H9 (cell line): Measurements from ENCODE around the gene IRF7. TPM values are rescaled to one million over a fixed set of nuclear protein-coding genes. Genes with fewer than 3 reads are reported as not detected.

ENCODE experiments used
- DNase-seq: peaks from one replicate; pipeline ENCODE4 v3.0.0-alpha.2; 2017
- H2AFZ ChIP-seq: one replicate; pipeline ENCODE4 v1.6.1; 2013; ENCODE audit warnings: mild to moderate bottlenecking, low read length, control low read depth, moderate library complexity
- H2AK5ac ChIP-seq: 2 replicates; pipeline ENCODE4 v1.6.1; 2013; ENCODE audit warnings: low read length, control low read depth, mixed read lengths; ENCODE audit not compliant: insufficient read length
- H2BK120ac ChIP-seq: one replicate; pipeline ENCODE4 v1.6.1; 2013; ENCODE audit warnings: low read depth, mild to moderate bottlenecking, low read length, control low read depth, inconsistent platforms; ENCODE audit not compliant: poor library complexity, severe bottlenecking
- H2BK12ac ChIP-seq: 2 replicates; pipeline ENCODE4 v1.6.1; 2013; ENCODE audit warnings: low read length, control low read depth, mixed read lengths, low read depth; ENCODE audit not compliant: insufficient read length
- H2BK15ac ChIP-seq: 2 replicates; pipeline ENCODE4 v1.6.1; 2013; ENCODE audit warnings: low read depth, low read length, control low read depth
- H2BK20ac ChIP-seq: one replicate; pipeline ENCODE4 v1.6.1; 2013; ENCODE audit warnings: low read depth, mild to moderate bottlenecking, low read length, control low read depth, inconsistent platforms; ENCODE audit not compliant: poor library complexity, severe bottlenecking
- H2BK5ac ChIP-seq: 2 replicates; pipeline ENCODE4 v1.6.1; 2013; ENCODE audit warnings: low read length, control low read depth, mixed read lengths; ENCODE audit not compliant: insufficient read length
- H3K14ac ChIP-seq: 2 replicates; pipeline ENCODE4 v1.6.1; 2013; ENCODE audit warnings: low read length, control low read depth; ENCODE audit not compliant: insufficient read depth
- H3K18ac ChIP-seq: 2 replicates; pipeline ENCODE4 v1.6.1; 2013; ENCODE audit warnings: low read depth, mild to moderate bottlenecking, mixed read lengths, low read length, control low read depth; ENCODE audit not compliant: insufficient read length
- H3K23ac ChIP-seq: 2 replicates; pipeline ENCODE4 v1.6.1; 2013; ENCODE audit warnings: low read length, control low read depth, mixed read lengths, low read depth; ENCODE audit not compliant: insufficient read length
- H3K23me2 ChIP-seq: 2 replicates; pipeline ENCODE4 v1.6.1; 2013; ENCODE audit warnings: low read depth, mild to moderate bottlenecking, mixed read lengths, low read length, control low read depth; ENCODE audit not compliant: insufficient read length, poor library complexity, severe bottlenecking
- H3K27ac ChIP-seq: 2 replicates; pipeline ENCODE4 v1.5.1; 2013; ENCODE audit warnings: low read length, control low read depth, mixed read lengths, low read depth; ENCODE audit not compliant: insufficient read length
- H3K27me3 ChIP-seq: 2 replicates; pipeline ENCODE4 v1.6.1; 2013; ENCODE audit warnings: low read length, control low read depth, inconsistent platforms; ENCODE audit not compliant: insufficient read depth
- H3K4ac ChIP-seq: 2 replicates; pipeline ENCODE4 v1.6.1; 2013; ENCODE audit warnings: low read depth, mild to moderate bottlenecking, control low read depth, inconsistent platforms, low read length, moderate library complexity
- H3K4me1 ChIP-seq: 2 replicates; pipeline ENCODE4 v1.6.1; 2013; ENCODE audit warnings: low read length, control low read depth, inconsistent platforms; ENCODE audit not compliant: insufficient read depth
- H3K4me2 ChIP-seq: 2 replicates; pipeline ENCODE4 v1.6.1; 2013; ENCODE audit warnings: low read length, control low read depth, mixed read lengths; ENCODE audit not compliant: insufficient read length, insufficient read depth
- H3K56ac ChIP-seq: 2 replicates; pipeline ENCODE4 v1.6.1; 2013; ENCODE audit warnings: low read depth, mild to moderate bottlenecking, mixed read lengths, low read length, control low read depth; ENCODE audit not compliant: insufficient read length
- H3K79me1 ChIP-seq: 2 replicates; pipeline ENCODE4 v1.6.1; 2013; ENCODE audit warnings: low read depth, mild to moderate bottlenecking, moderate library complexity, low read length, control low read depth, inconsistent platforms; ENCODE audit not compliant: insufficient read depth, poor library complexity, severe bottlenecking
- H3K79me2 ChIP-seq: 2 replicates; pipeline ENCODE4 v1.6.1; 2013; ENCODE audit warnings: low read length, control low read depth, inconsistent platforms; ENCODE audit not compliant: insufficient read depth
- H3K9ac ChIP-seq: 2 replicates; pipeline ENCODE4 v1.6.1; 2013; ENCODE audit warnings: low read length, control low read depth, mixed read lengths; ENCODE audit not compliant: insufficient read length; ENCODE audit errors: extremely low read depth
- H3K9me3 ChIP-seq: one replicate; pipeline ENCODE4 v1.6.1; 2013; ENCODE audit warnings: low read depth, low read length, inconsistent platforms; ENCODE audit not compliant: control insufficient read depth
- H3T11ph ChIP-seq: one replicate; pipeline ENCODE4 v1.6.1; 2013; ENCODE audit warnings: mild to moderate bottlenecking, low read length, control low read depth, inconsistent platforms
- H4K20me1 ChIP-seq: one replicate; pipeline ENCODE4 v1.6.1; 2013; ENCODE audit not compliant: control insufficient read depth, insufficient read length, insufficient read depth
- H4K5ac ChIP-seq: 2 replicates; pipeline ENCODE4 v1.6.1; 2013; ENCODE audit warnings: low read depth, mild to moderate bottlenecking, mixed read lengths, low read length, control low read depth; ENCODE audit not compliant: insufficient read length
- H4K8ac ChIP-seq: replicated peaks from 2 replicates; pipeline ENCODE4 v1.6.1; 2013; ENCODE audit warnings: low read length, control low read depth, mixed read lengths, low read depth; ENCODE audit not compliant: insufficient read length
- H4K91ac ChIP-seq: 2 replicates; pipeline ENCODE4 v1.6.1; 2013; ENCODE audit warnings: low read depth, mild to moderate bottlenecking, moderate library complexity, mixed read lengths, low read length, control low read depth; ENCODE audit not compliant: insufficient read length
- H3K27ac Mint-ChIP-seq, 3 experiments: 2 replicates in 2 of 3; 3 replicates in 1 of 3; pipeline ENCODE4 v1.8.0; 2020 to 2021; ENCODE audit warnings: mixed read lengths in 3 of 3, mild to moderate bottlenecking in 1 of 3, moderate library complexity in 1 of 3
- H3K27me3 Mint-ChIP-seq: 2 replicates; pipeline ENCODE4 v1.8.0; 2021; ENCODE audit warnings: low read depth, mild to moderate bottlenecking, moderate library complexity, mixed read lengths
- H3K36me3 Mint-ChIP-seq, 3 experiments: 2 replicates in 2 of 3; 3 replicates in 1 of 3; pipeline ENCODE4 v1.8.0; 2020 to 2021; ENCODE audit warnings: low read depth in 3 of 3, mixed read lengths in 3 of 3; ENCODE audit not compliant: insufficient read depth in 1 of 3
- H3K4me1 Mint-ChIP-seq, 2 experiments: 2 replicates each; pipeline ENCODE4 v1.8.0; 2020; ENCODE audit warnings: mixed read lengths in 2 of 2
- H3K4me3 Mint-ChIP-seq, 2 experiments: 2 replicates in 1 of 2; 3 replicates in 1 of 2; pipeline ENCODE4 v1.8.0; 2020 to 2021; ENCODE audit warnings: mild to moderate bottlenecking in 2 of 2, mixed read lengths in 2 of 2, moderate library complexity in 1 of 2
- H3K9me3 Mint-ChIP-seq, 2 experiments: 2 replicates in 1 of 2; 3 replicates in 1 of 2; pipeline ENCODE4 v1.8.0; 2020; ENCODE audit warnings: mild to moderate bottlenecking in 2 of 2, mixed read lengths in 2 of 2, moderate library complexity in 1 of 2
- WGBS: extraction: QIAGEN DNeasy Blood & Tissue Kit; methylation state at CpG from one replicate; pipeline ENCODE4 v1.1.7; 2013; ENCODE audit warnings: missing lambda C conversion rate, low lambda C conversion rate, mixed read lengths; ENCODE audit not compliant: insufficient read length; ENCODE audit errors: extremely low coverage; 5-methylcytosine and 5-hydroxymethylcytosine counted together
- long read RNA-seq: library from polyadenylated mRNA; unstranded; transcript quantifications from one replicate; pipeline ENCODE4 v2.0.0, GENCODE V29; 2020
- total RNA-seq: library from RNA; stranded (reverse); gene quantifications from 2 replicates; pipeline ENCODE4 v1.2.1, GENCODE V29; 2021
- TF ChIP-seq, protein P1 (sequence below): fragments of 200-600 bp; sonication (generic); conservative IDR thresholded peaks from 3 replicates; pipeline ENCODE4 v1.8.0; 2021; ENCODE audit warnings: antibody characterized with exemption, mild to moderate bottlenecking

Gene IRF7
- total RNA-seq, result 9.7 and 9.8 TPM in 2 replicates
- long read RNA-seq, transcript IRF7-201 (10 exons, 1,992 nt), result minor isoform, 5 of 118 reads
- long read RNA-seq, transcript IRF7-202 (10 exons, 1,807 nt), result minor isoform, 6 of 118 reads
- long read RNA-seq, transcript IRF7-205 (11 exons, 1,974 nt), result major isoform, 54 of 118 reads
- long read RNA-seq, partial matches to known transcripts, result 1 of 118 reads
- long read RNA-seq, other reads (novel, unspliced or antisense), result 51 of 118 reads

- Histone ChIP-seq H3K14ac (peak within 1 kb of the TSS; percentile 89), H2BK120ac (no peak within 1 kb of the TSS), H3K4me1 (no peaks in the 10 kb centered on the region), H2BK20ac (no peak within 1 kb of the TSS), H3K4me2 (peak within 1 kb of the TSS; percentile 35), H3K9me3 (no peaks in the 10 kb centered on the region), H3T11ph (no peak within 1 kb of the TSS), H3K4ac (no peak within 1 kb of the TSS), H3K56ac (no peak within 1 kb of the TSS), H2BK5ac (no peak within 1 kb of the TSS), H4K8ac (no peak within 1 kb of the TSS), H2AK5ac (no peak within 1 kb of the TSS), H3K23ac (no peak within 1 kb of the TSS), H3K9ac (no peak within 1 kb of the TSS), H4K20me1 (no peaks in the 10 kb centered on the region), H2BK12ac (no peak within 1 kb of the TSS), H3K79me2 (no peaks in the 10 kb centered on the region), H3K18ac (peak within 1 kb of the TSS; percentile 66), H3K23me2 (peaks cover 4% of the 10 kb centered on the region), H4K5ac (no peak within 1 kb of the TSS), H2BK15ac (no peak within 1 kb of the TSS), H3K27me3 (no peaks in the 10 kb centered on the region), H4K91ac (no peak within 1 kb of the TSS), H3K79me1 (no peaks in the 10 kb centered on the region), H2AFZ (no peak within 1 kb of the TSS), H3K27ac (no peak within 1 kb of the TSS)
- no CpG with 5 or more reads among the region's 66 CpGs for WGBS
- no peaks in the 10 kb centered on the region for H3K9me3 Mint-ChIP-seq
- peak within 1 kb of the TSS; percentile 73 to 82 for H3K4me3 Mint-ChIP-seq
- TF ChIP-seq, protein P1, sequence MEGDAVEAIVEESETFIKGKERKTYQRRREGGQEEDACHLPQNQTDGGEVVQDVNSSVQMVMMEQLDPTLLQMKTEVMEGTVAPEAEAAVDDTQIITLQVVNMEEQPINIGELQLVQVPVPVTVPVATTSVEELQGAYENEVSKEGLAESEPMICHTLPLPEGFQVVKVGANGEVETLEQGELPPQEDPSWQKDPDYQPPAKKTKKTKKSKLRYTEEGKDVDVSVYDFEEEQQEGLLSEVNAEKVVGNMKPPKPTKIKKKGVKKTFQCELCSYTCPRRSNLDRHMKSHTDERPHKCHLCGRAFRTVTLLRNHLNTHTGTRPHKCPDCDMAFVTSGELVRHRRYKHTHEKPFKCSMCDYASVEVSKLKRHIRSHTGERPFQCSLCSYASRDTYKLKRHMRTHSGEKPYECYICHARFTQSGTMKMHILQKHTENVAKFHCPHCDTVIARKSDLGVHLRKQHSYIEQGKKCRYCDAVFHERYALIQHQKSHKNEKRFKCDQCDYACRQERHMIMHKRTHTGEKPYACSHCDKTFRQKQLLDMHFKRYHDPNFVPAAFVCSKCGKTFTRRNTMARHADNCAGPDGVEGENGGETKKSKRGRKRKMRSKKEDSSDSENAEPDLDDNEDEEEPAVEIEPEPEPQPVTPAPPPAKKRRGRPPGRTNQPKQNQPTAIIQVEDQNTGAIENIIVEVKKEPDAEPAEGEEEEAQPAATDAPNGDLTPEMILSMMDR, result no peak
- peak; percentile 91 for DNase-seq
- H3K27ac Mint-ChIP-seq, result peak within 1 kb of the TSS; percentile 44 to 94 (median 89); a peak in 4 of 7 replicates
- H3K36me3 Mint-ChIP-seq, result peaks cover 3 to 21% (median 19%) of the 10 kb centered on the region in 3 experiments; a peak in 6 of 7 replicates
- H3K27me3 Mint-ChIP-seq, result no peaks in the 10 kb centered on the region
- peaks cover 4 to 6% of the 10 kb centered on the region in 2 experiments; a peak in 3 of 4 replicates for H3K4me1 Mint-ChIP-seq
Observed at GRCh38 chr11:615504-616319, at the start of gene IRF7. Gene IRF7 (minus strand): TSS chr11:615950. CDS start chr11:615364, 586 bp downstream.
